DMS79 (cell line): ENCODE data around the gene PANX2.
"Not testable (repeated sequence)": the region's sequence is repeated elsewhere in the genome, so short reads cannot be mapped to it uniquely, and the experiment has no call there.

Source experiments
- DNase-seq: peaks from one replicate; lab custom pipeline; 2025; lab: John Stamatoyannopoulos, UW

PANX2 gene

GRCh38 chr22:50199251-50199721 lies 28.8 kb downstream of the PANX2 start:
- no peak for DNase-seq

GRCh38 chr22:50199829-50200460 lies 29.4 kb downstream of the PANX2 start:
- DNase-seq, result no peak

- DNase-seq, result peak; percentile 48
Measured at GRCh38 chr22:50200461-50201190, 30.1 kb downstream of the PANX2 start, which contains the start of gene SELENOO. Gene SELENOO, plus strand, starts transcription at chr22:50201011. Its CDS starts 26 bp downstream, at chr22:50201037.

GRCh38 chr22:50201191-50202129 lies 30.9 kb downstream of the PANX2 start:
- DNase-seq, result no peak

- DNase-seq, result no peak
Measured at GRCh38 chr22:50202130-50202666, 31.7 kb downstream of the PANX2 start.

- no peak for DNase-seq
Measured at GRCh38 chr22:50203288-50203687, 32.8 kb downstream of the PANX2 start.

GRCh38 chr22:50204571-50204970 lies 34.0 kb downstream of the PANX2 start:
- no peak for DNase-seq

- not testable (repeated sequence) for DNase-seq
Measured at GRCh38 chr22:50204998-50205397, 34.5 kb downstream of the PANX2 start.

GRCh38 chr22:50205781-50206569 lies 35.4 kb downstream of the PANX2 start:
- DNase-seq, result no peak

GRCh38 chr22:50206599-50206998 lies 36.1 kb downstream of the PANX2 start:
- DNase-seq, result no peak

GRCh38 chr22:50207383-50208140 lies 37.0 kb downstream of the PANX2 start:
- no peak for DNase-seq

- no peak for DNase-seq
Measured at GRCh38 chr22:50208430-50208938, 38.0 kb downstream of the PANX2 start.

GRCh38 chr22:50208939-50209892 lies 38.7 kb downstream of the PANX2 start:
- no peak for DNase-seq

- DNase-seq, result no peak
Measured at GRCh38 chr22:50209893-50210292, 39.4 kb downstream of the PANX2 start.

- no peak for DNase-seq
Measured at GRCh38 chr22:50210378-50211139, 40.0 kb downstream of the PANX2 start.

GRCh38 chr22:50211147-50211546 lies 40.6 kb downstream of the PANX2 start:
- DNase-seq, result no peak

GRCh38 chr22:50213263-50213662 lies 42.7 kb downstream of the PANX2 start:
- no peak for DNase-seq
